ENCODE data around the gene TAAR8.

GRCh38 chr6:132530293-132530974, 22.0 kb upstream of the TAAR8 start:
- TF ChIP-seq CTCF (IDR thresholded peaks at IDR 0.05) (peak; percentile 88 to 90 (median 90)), POLR2A (IDR thresholded peaks at IDR 0.05) (no peak)

Measured in right lobe of liver (tissue), 4 donors.